Stimulated activated naive CD4-positive, alpha-beta T cell treated with Interleukin-2 at 50 U/mL for 16 hours (primary cell): Measurements from ENCODE around the gene RXYLT1.
"Not testable (repeated sequence)": the region's sequence is repeated elsewhere in the genome, so short reads cannot be mapped to it uniquely, and the experiment has no call there.

Experiments used
- DNase-seq: peaks from one replicate; lab custom pipeline; 2025; lab: John Stamatoyannopoulos, UW

The RXYLT1 gene, protein sequence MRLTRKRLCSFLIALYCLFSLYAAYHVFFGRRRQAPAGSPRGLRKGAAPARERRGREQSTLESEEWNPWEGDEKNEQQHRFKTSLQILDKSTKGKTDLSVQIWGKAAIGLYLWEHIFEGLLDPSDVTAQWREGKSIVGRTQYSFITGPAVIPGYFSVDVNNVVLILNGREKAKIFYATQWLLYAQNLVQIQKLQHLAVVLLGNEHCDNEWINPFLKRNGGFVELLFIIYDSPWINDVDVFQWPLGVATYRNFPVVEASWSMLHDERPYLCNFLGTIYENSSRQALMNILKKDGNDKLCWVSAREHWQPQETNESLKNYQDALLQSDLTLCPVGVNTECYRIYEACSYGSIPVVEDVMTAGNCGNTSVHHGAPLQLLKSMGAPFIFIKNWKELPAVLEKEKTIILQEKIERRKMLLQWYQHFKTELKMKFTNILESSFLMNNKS

DNA sequence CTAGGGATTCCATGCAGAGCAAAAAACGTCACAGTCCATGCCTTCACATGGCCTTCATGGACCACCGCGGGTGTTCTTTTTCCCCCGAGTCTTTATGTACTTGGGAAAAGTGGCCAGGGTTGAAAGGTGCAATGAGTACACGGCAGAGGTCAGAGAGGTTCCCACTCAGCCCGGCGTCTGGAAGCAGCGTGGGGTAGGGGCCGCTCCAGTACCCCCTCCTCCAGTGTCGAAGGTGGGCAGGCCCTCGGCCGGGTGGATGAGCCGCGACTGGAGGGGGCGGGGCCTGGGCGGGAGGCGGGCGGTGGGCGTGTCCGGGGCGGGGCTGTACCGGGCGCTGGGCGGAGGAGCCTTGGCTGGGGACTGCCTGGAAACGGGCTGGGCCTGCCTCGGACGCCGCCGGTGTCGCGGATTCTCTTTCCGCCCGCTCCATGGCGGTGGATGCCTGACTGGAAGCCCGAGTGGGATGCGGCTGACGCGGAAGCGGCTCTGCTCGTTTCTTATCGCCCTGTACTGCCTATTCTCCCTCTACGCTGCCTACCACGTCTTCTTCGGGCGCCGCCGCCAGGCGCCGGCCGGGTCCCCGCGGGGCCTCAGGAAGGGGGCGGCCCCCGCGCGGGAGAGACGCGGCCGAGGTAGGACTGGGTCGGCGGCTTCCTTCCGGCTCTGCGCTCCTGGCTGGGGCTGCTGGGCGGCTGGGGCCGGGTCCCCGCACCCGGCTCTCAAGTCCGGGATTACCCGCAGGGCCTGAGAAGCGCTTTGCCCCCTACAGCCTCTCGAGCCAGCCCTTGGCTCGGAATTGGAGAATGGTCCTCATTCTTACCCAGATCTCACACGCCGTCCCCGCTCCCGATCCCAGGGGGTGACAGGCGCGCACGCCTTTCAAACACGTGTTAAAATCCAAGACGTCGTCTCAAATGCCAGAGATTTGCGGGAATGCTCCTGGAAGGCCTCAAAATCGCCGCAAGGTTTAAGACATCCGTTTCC lies at the start of gene RXYLT1:
Gene RXYLT1 (plus strand): TSS at position 412 of the 984 bp plus-strand sequence. CDS start 52 bp downstream, at position 464.
- DNase-seq: peak; percentile 84

DNA sequence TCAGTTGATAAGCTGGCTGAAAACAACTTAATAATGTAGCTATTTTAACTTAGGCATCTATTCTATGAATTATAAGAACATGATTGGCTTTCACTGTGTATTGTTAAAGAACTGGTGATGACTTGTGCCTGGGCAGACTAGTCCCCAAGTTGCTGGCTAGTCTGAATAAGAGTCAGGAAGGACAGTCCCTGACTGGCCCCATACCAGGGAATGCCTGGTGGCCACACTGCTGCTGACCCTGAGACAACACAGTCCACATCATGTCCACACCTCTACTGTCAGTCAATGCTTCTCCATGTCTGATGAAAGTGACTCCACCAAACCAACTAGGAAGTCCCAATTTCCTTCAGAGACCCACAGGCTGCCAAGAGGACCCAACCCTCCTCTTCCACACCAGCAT lies 46.9 kb upstream of the RXYLT1 start:
- DNase-seq: not testable (repeated sequence)

DNA sequence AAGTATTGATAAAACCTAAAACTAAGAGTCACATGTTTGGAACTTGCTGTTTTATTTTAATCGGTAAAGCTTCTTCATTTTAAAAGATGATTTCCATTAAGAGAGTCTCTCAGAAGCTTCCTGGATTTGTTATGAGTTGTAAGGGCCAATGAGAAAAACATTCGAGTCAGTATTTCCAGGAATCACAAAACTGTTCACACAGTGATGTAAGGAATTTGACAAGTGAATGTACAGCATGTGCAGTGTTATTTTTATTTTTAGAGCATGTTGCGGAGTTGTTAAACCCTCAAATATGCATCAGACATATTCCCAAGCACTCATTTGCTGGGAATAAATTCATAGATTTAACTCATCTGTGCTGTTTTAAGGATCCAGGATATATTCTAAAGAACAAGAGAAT lies 46.1 kb upstream of the RXYLT1 start:
- DNase-seq: not testable (repeated sequence)

DNA sequence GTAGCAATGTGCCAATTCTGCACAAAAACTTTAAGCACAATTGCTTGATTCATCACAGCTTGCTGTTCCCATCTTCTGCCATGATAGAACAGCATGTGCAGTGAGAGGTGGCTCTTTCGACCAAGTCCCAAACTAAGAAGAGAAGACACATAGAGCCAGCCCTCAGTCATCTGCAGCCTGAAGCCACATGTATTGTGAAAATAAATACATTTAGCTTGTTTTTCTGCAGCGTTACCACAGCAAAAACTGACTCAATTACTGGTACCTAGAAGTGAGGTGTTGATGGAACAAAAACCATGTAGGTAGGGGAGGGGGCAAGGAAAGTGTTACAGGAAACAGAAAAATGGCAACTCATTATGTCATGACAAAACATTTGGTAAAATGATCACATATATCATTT lies 39.2 kb upstream of the RXYLT1 start:
- not testable (repeated sequence) for DNase-seq

DNA sequence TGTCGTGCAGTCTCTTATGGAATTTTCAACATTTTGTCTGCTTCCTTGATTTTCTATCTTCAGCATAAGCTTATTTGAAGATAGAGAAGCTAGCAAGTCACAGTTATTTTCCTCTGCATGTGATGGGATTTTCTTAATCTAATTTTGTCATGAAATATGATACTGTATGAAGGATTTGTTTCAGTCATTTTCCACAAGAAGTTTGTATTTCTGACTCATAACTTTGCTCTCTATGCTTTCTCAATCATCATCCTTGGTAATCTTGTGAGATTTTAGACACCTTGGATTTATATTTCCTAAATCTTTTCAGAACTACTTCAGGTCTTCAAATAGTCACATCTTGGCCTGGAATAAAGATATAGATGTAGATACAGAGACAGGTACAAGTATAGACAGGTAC lies 38.3 kb upstream of the RXYLT1 start:
- DNase-seq: not testable (repeated sequence)

DNA sequence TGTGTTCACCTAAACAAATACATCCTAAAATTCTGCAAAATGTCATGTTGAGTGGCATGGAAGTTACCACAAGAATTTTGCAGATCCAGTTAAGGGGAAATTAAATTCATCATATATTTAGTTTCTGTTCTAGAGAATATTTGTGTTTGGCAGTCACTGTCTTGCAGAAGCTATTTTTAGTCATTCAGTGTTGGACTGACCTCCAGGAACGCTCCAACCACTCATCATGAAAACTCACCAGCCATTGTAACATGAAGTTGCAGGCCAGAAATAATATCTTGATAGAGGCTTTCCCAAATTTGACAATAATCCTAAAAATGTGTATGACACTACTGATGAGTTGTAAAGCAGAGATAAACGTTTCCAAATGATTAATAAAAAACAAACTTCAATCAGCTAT lies 35.6 kb upstream of the RXYLT1 start:
- DNase-seq: not testable (repeated sequence)

DNA sequence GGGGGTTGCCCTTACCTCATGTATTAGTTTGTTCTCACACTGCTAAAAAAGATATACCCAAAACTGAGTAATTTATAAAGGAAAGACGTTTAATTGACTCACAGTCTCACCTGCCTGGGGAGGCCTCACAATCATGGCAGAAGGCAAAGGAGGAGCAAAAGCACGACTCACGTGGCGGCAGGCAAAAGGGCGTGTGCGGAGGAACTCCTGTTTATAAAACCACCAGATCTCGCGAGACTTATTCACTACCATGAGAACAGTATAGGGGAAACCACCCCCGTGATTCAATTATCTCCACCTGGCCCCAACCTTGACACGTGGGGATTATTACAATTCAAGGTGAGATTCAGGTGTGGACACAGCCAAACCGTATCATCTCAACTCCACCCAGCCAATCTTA lies 33.2 kb upstream of the RXYLT1 start:
- not testable (repeated sequence) for DNase-seq

DNA sequence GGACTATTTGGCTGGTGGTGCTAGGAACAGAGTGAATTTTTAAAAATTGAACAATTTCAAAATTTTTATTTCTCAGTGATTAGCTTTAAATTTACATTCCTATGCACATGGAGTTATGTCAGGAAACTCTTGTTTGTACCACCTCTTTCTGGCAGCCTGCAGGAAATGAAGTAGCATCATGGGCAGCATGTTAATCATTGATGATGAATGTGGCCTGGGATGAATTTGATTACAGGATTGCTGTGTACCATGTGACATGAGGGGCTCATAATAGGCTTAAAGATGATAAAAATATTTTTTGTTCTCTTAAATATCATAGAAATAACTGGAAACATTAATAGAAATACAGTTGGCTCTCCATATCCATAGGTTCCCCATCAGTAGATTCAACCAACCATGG lies 32.6 kb upstream of the RXYLT1 start:
- DNase-seq: not testable (repeated sequence)

DNA sequence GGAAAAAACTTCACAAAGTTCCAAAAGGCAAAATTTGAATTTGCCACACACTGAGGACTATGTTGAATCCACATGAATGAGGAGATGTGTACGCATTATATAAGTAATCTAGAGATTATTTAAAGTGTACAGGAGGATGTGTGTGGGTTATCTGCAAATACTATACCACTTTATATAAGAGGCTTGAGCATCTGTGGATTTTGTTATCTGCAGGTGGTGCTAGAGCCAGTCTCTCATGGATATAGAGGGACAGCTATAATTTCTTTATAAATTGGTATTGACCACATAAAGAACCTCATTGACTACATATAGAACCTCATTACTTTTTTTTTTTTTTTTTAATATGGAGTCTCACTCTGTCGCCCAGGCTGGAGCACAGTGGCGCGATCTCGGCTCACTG lies 32.2 kb upstream of the RXYLT1 start:
- no peak for DNase-seq

DNA sequence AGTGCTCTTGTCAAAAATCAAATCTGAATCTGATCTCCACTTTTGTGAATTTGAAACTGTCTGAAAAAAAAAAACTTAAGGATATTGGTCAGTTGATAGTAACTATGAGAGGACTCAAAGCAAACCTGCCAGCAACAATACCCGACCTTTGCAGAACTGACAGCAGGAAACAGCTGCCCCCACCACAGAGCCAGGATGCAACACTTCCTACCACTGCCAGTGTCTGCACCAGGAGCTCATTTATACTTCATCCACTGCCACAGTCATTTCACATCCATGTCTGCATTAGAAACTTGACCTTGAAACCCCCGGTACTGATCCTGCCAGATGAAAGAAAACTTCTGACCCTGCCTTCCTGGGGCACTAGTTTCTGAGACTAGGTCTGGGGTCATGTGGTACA lies 27.4 kb upstream of the RXYLT1 start:
- no peak for DNase-seq

DNA sequence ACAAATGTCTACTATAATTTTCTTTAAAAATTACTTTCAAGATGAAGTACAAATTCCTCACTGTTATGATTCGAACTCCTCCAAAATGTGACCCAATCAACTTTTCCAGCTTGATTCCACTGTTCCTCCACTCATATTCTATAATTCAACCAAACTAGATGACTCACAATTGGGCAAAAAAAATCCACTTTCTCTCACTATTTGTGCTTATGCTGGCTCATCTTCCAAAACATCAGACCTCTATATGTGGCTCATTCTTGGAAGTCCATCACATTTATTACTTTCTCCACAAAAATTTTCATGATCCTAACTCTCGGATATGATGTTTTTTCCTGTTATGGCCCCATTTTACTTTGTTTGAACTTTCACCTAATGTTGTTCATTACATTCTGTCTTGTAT lies 26.9 kb upstream of the RXYLT1 start:
- DNase-seq: no peak

DNA sequence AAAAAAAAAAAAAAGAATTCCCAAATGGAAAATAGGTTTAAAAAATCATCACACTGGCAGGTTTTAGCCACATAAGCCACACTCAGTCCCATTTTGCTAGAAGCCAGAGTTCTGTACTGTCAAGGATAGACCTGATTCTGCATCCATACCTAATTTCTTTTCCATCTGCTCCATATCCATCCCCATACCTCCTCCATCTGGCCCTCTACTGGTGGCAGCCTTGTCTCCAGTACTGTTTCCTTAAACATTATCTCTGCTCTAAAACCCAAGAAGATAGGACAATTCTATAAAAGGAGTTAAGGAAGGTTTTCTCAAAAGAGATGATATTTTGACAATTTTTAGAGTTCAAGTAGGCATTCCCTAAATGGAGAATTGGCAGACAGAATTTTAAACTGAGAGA lies 26.0 kb upstream of the RXYLT1 start:
- no peak for DNase-seq

DNA sequence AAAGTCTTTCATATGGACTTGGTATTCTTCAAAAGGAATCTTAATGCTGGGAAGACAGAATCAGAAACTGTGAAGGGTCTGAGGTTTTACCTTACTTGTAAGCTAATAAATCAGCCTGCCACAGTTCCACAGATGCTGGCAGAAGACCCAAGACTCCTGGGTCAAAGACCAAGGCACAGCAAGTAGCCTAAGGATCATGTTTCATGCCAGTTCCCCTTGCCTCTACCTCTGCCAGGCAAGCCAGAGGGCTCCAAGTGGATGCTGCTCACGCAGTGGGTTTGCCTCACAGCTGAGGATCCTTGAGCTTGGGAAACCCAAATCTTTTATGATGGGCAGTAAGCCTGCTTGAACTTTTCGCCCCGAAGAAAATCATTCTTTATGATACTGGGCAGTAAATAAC lies 15.2 kb upstream of the RXYLT1 start:
- DNase-seq: no peak

DNA sequence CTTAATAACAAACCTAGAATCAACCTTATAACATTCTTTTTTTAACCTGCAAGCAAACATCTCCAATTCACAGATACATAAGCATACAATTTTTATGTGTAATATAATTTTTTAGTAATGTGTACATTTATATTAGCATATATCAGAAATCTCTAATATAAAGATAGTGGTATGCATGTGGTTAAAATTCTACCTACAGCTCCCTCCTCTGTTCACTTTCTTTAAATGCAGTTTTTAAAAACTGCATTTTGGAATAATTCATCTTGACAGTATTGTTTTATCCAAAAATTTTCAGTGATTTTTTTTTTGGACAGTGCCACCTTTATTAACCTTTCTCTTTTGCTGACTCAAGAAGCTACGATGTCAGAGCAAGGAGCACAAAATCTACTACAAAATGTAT lies 13.2 kb upstream of the RXYLT1 start:
- no peak for DNase-seq

DNA sequence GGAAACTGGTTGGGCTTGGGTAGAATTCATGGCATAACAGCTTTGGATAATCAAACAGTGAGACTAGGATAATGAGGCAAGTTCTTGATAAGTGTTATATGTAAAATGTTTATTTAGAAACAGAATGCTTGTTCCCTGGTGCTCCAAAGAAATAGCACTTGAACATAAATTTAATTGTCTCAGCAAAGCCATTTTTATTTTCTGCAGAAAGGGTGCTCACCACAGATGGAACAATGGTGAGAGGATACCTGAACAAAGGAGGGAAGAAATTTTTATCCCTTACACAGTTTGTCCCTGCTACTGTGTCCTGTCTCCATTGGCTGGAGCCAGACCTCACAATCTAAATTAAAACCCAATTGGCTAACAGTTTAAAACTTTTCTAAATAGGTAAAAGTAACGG lies 9.3 kb upstream of the RXYLT1 start:
- no peak for DNase-seq

DNA sequence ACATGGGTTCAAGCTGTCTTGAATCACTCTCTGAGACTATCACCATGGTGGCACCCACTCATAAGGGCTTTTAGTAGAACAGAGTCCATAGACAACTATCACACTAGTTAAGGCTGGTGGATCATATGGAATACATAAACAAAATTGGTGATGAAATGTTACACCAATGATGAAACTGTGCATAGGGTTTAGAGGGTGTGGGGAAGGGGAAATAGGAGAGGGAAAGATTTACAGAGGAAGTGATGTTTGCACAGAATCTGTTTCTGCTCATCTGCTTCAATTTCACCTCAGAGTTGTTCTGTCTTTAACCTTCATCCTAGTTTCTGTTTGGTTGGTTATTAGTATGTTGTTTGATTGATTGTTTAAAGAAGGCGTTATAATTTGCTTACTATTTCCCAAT lies 2.4 kb upstream of the RXYLT1 start:
- no peak for DNase-seq

DNA sequence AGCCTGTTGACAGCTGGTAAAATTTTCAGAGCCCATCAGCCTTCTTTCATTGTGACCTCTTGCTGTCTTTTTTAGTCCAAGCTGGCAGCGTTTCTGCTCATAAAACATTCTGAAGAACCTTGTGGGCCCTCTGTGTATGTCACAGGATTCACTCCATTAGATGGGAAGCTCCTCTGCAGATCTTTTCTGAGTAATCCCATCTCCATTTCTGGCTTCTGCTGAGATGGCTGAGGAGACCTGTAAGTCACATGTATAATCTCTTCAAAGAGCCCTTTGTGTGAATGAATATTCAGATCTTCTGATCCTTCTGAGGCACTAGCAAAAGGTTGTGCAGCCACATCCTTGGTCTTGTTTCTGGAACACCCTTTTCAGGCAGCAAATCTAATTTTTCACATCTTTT lies 2.8 kb downstream of the RXYLT1 start:
- no peak for DNase-seq

DNA sequence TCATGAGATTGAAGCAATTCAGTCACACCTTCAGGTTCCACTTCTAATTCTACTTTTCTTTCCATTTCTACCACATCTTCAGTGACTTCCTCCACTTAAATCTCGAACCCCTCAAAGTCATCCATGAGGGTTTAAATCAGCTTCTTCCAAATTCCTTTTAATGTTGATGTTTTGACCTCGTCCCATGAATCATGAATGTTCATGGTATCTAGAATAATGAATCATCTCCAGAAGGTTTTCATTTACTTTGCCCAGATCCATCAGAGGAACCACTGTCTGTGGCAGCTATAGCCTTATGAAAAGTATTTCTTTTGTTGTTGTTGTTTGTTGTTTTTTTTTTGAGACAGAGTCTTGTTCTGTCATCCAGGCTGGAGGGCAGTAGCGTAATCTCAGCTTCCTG lies 7.6 kb downstream of the RXYLT1 start:
- no peak for DNase-seq

DNA sequence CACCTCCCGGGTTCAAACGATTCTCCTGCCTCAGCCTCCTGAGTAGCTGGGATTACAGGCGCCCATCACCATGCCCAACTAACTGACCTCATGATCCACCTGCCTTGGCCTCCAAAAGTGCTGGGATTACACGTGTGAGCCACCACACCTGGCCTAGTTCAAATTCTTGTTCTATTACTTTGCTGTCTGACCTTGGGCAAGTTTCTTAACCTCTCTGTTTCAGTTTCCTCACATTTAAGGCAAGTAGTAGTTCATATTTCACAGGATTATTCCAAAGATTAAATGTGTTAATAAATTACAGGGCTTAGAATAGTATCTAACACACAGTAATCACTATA lies 10.9 kb downstream of the RXYLT1 start:
- no peak for DNase-seq

DNA sequence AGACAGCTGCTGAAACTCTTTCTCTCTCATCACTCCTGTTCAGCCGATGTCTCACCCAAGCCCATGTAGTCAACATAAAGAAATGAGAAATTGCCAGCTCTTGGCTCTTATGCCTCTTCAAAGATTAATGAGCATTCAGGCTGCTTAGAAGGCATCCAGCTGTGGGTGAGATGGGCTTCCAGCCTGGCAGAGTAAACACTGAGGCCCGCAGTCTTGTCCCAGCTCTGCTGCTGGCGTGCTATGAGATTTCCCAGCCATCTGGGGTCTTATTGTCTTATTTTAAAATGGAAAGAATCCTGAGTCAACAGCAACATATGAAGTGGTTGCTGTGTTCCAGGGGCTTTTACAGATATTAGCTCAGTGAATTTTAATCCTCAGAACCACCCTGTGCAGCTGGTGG lies 12.6 kb downstream of the RXYLT1 start:
- no peak for DNase-seq

DNA sequence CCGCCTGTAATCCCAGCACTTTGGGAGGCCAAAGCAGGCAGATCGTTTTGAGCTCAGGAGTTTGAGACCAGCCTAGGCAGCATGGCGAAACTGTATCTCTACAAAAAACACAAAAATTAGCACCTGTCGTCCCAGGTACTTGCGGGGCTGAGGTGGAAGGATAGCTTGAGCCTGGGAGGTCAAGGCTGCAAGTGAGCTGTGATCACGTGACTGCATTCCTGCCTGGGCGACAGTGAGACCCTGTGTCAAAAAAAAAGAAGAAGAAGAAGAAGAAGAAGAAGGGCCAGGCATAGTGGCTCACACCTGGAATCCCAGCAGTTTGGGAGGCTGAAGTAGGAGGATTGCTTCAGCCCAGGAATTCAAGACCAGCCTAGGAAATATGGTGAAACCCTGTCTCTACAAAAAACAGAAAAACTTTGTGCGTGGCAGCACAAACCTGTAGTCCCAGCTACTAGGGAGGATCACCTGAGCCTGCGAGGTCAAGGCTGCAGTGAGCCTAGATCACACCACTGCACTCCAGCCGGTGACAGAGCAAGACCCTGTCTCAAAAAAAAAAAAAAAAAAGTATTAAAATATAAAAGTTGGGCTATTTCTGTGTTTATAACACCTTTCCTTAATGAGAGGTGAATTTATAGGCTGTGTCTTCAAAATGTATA lies 15.5 kb downstream of the RXYLT1 start:
- DNase-seq: no peak

DNA sequence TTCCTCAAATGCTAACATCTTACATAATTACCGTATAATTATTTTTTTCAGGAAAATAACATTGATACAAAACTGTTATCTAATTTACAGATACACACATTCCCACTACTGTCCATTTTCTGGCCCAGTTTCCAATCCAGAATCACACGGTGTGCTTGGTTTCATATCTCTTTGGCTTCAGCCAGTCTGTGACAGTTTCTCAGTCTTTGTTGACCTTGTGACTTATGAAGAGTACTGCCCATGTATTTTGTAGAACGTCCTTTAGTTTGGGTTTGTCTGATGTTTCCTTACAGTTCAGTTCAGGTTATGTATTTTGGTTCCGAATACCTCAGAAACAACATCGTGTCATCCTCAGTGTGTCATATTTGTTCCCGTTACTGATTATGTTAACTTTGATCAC lies 16.2 kb downstream of the RXYLT1 start:
- DNase-seq: no peak
